K562 (cell line): ENCODE data around the gene TRIP12.
"Not testable (repeated sequence)": the region's sequence is repeated elsewhere in the genome, so short reads cannot be mapped to it uniquely, and the experiment has no call there.

Experiments
- CTCF ChIP-seq, 3 experiments: IDR thresholded peaks in 2 of 3; conservative IDR thresholded peaks in 1 of 3; 2 replicates each; pipeline ENCODE4 v1.5.1; 2011 to 2012; ENCODE audit warnings: low read length in 3 of 3, mild to moderate bottlenecking in 3 of 3, control low read depth in 2 of 3, improper control_type of control experiment in 1 of 3, inconsistent platforms in 1 of 3, low read depth in 1 of 3, mixed read lengths in 1 of 3, moderate library complexity in 1 of 3; ENCODE audit not compliant: insufficient read depth in 2 of 3
- POLR2AphosphoS5 ChIP-seq: IDR thresholded peaks from 2 replicates; pipeline ENCODE4 v1.6.1; 2011; ENCODE audit warnings: mild to moderate bottlenecking, low read depth, low read length, moderate library complexity; ENCODE audit not compliant: control insufficient read depth, insufficient read depth
- RCOR1 ChIP-seq, 2 experiments: IDR thresholded peaks; 2 replicates each; pipeline ENCODE4 v1.6.1; 2012; ENCODE audit warnings: low read depth in 2 of 2, low read length in 2 of 2, borderline replicate concordance in 1 of 2, improper control_type of control experiment in 1 of 2
- RFX5 ChIP-seq: IDR thresholded peaks from 2 replicates; pipeline ENCODE4 v1.6.1; 2011; ENCODE audit warnings: low read depth, mild to moderate bottlenecking, improper control_type of control experiment, low read length
- SPI1 ChIP-seq: IDR thresholded peaks from 2 replicates; pipeline ENCODE4 v1.6.1; 2011; ENCODE audit warnings: low read depth, low read length, control low read depth, borderline replicate concordance
- TF ChIP-seq, protein P1 (sequence below): sonication (generic); formaldehyde crosslinking; IDR thresholded peaks from 2 replicates; pipeline ENCODE4 v1.9.0; 2022; ENCODE audit warnings: mild to moderate bottlenecking, missing genetic modification reagents
- TF ChIP-seq, protein P2 (sequence below): sonication (generic); formaldehyde crosslinking; IDR thresholded peaks from 2 replicates; pipeline ENCODE4 v1.8.1; 2023; ENCODE audit warnings: mild to moderate bottlenecking, missing genetic modification reagents

DNA sequence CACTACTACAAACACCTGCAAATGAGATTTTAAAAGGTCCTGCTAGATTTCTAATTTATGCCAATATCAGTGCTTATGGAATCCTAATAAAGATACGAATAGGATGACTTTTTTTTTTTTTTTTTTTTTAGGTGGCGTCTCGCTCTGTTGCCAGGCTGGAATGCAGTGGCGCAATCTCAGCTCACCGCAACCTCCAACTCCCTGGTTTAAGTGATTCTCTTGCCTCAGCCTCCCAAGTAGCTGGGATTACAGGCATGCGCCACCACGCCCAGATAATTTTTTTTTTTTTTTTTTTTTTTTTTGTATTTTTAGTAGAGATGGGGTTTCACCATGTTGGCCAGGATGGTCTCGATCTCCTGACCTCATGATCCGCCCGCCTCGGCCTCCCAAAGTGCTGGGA is 135.5 kb downstream of the TRIP12 start:
- TF ChIP-seq CTCF (IDR thresholded peaks at IDR 0.05 in 2 of 3, conservative IDR thresholded peaks at IDR 0.05 in 1 of 3; ENCODE audit: insufficient read depth in 2 of 3, low read depth in 1 of 3, low read length in 3 of 3); POLR2AphosphoS5; SPI1; RFX5; RCOR1 (IDR thresholded peaks at IDR 0.05; ENCODE audit: borderline replicate concordance in 1 of 2, low read depth in 2 of 2, low read length in 2 of 2): not testable (repeated sequence)
- TF ChIP-seq, protein P1, sequence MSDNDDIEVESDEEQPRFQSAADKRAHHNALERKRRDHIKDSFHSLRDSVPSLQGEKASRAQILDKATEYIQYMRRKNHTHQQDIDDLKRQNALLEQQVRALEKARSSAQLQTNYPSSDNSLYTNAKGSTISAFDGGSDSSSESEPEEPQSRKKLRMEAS (CRISPR knock-in tag), result not testable (repeated sequence)
- TF ChIP-seq, protein P2, sequence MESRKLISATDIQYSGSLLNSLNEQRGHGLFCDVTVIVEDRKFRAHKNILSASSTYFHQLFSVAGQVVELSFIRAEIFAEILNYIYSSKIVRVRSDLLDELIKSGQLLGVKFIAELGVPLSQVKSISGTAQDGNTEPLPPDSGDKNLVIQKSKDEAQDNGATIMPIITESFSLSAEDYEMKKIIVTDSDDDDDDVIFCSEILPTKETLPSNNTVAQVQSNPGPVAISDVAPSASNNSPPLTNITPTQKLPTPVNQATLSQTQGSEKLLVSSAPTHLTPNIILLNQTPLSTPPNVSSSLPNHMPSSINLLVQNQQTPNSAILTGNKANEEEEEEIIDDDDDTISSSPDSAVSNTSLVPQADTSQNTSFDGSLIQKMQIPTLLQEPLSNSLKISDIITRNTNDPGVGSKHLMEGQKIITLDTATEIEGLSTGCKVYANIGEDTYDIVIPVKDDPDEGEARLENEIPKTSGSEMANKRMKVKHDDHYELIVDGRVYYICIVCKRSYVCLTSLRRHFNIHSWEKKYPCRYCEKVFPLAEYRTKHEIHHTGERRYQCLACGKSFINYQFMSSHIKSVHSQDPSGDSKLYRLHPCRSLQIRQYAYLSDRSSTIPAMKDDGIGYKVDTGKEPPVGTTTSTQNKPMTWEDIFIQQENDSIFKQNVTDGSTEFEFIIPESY (CRISPR knock-in tag), result not testable (repeated sequence)
